ENCODE measurements around the gene CELF1. TPM values are rescaled to one million over a fixed set of nuclear protein-coding genes. Genes with fewer than 3 reads are reported as not detected.

Gene CELF1
- total RNA-seq, 1 experiment from 2014 or later, result 119 TPM

DNA sequence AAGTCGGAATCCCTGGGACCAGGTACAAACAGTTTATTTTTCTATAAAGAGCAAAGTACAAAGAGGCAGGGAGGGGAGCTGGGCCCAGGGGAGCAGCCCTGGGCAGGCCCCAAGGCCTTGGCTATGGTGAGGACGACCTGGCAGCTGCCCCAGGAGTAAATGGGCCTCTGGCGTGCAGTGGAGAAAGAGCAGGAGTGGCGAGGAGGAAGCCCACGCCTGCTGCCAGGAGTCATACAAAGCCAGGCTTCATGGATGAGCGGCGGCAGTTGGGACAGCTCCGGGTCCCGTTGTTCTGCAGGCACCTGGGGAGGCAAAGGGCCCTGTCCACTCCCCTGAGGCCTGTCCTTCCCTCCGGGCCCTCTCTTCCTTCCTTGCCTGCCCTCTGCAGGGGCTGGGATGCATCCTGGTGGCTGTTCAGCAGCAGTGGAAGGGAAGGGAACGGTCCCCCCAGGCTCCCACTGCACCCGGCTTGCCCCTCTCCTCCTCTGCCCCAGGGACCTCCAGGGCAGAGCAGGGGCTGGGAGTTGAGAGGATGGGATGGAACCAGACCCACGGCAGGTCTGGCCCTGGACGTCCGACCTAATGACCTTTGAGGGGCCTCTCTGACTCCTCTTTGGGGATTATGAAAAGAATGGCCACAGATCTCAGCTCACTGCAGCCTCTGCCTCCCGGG is 115.0 kb downstream of the CELF1 start:
- Histone ChIP-seq H3K27me3 (ENCODE audit: control insufficient read depth, insufficient read depth, low read length) (no peaks in the 10 kb centered on the region), H3K4me3 (ENCODE audit: insufficient read depth, low read depth, low read length) (no peak overlapping the region), H3K36me3 (replicated peaks; ENCODE audit: control insufficient read depth, insufficient read depth, low read length) (no peaks in the 10 kb centered on the region)
- DNase-seq, result peak; percentile 66

DNA sequence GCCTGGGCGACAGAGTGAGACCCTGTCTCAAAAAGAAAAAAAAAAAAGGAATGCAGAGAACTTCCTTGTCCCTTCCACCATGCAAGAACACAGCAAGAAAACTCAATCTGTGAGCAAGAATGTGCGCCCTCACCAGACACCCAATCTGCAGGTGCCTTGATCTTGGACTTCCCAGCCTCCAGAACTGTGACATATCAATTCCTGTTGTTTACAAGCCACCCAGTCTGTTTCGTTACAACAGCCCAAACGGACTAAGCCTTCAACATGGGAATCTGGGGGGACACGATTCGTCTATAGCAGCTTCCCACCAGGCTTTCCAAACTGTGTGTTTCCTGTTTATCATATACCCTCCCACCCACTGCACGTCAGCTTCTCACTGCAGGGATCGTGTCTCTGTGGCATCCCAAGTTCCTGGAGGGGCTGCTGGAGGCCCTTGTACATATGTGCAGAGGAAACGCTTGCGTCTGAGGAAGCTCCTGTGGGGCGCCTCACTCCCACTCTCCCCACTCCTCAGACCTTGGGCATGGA is 115.7 kb downstream of the CELF1 start:
- Histone ChIP-seq H3K36me3 (replicated peaks; ENCODE audit: control insufficient read depth, insufficient read depth, low read length) (no peaks in the 10 kb centered on the region), H3K4me3 (ENCODE audit: insufficient read depth, low read depth, low read length) (no peak overlapping the region), H3K27me3 (ENCODE audit: control insufficient read depth, insufficient read depth, low read length) (no peaks in the 10 kb centered on the region)
- no peak for DNase-seq

DNA sequence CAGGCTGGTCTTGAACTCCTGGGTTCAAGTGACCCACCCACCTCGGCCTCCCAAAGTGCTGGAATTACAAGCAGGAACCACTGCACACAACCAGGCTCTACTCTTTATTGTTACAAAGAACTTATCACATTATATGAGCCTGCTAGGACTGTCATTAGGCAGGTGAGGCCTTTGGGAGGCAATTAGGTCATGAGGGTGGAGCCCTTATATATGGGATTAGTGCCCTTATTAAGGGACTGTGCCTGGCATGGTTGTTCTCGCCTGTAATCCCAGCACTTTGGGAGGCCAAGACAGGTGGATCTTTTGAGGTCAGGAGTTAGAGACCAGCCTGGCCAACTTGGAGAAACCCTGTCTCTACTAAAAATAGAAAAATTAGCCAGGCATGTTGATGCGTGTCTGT is 116.2 kb downstream of the CELF1 start:
- Histone ChIP-seq H3K4me3 (ENCODE audit: insufficient read depth, low read depth, low read length) (no peak overlapping the region), H3K27me3 (ENCODE audit: control insufficient read depth, insufficient read depth, low read length) (no peaks in the 10 kb centered on the region), H3K36me3 (replicated peaks; ENCODE audit: control insufficient read depth, insufficient read depth, low read length) (no peaks in the 10 kb centered on the region)
- no peak for DNase-seq

DNA sequence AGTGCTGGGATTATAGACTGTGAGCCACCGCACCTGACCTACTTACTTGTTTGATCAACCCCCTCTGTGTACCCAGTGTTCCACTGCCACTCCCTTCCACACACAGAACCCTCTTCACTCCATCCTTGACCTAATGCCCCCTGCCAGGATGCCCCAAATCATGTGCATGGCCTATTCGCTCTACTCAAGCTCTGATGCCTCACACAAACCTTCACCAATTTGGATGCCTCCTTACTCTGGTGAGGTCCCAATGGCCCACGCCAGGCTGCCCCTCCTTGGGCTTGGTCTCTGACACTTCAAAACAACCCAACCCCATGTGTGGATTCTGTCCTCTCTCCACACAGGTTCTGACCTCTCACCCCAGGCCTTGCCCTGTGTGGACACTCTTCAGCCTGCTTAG is 117.2 kb downstream of the CELF1 start:
- no peaks in the 10 kb centered on the region for H3K27me3 ChIP-seq (ENCODE audit: control insufficient read depth, insufficient read depth, low read length)
- no peak overlapping the region for H3K4me3 ChIP-seq (ENCODE audit: insufficient read depth, low read depth, low read length)
- DNase-seq, result no peak
- H3K36me3 ChIP-seq (replicated peaks; ENCODE audit: control insufficient read depth, insufficient read depth, low read length), result no peaks in the 10 kb centered on the region

DNA sequence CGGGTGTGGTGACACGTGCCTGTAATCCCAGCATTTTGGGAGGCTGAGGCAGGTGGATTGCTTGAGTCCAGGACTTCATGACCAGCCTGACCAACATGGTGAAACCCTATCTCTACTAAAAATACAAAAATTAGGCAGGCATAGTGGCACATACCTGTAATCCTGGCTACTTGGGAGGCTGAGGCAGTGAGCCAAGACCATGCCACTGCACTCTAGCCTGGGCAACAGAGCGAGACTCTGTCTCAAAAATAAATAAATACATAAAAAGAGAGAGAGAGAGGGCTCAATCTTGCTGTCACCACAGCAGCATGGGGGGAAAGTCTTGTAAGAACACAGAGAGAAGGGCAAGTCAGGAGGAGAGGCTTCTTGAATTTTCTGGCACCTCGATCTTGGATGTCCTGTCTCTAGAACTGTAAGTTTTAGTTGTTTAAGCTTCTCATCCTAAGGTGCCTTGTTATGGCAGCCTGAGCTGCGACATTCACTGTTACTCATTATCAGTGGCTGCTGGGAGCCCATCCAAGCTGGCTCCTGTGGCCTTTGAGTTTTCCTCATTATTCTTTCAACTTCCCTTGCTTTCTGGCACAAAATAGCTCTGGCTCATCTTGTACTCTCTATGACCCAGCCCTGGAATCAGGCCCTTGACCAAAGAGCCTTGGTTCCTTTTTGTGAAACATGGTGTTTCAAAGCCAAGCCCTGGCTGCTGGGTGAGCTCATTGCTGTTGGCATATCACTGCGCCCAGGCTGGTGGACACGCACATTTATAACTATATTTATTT is 118.7 kb downstream of the CELF1 start:
- H3K36me3 ChIP-seq (replicated peaks; ENCODE audit: control insufficient read depth, insufficient read depth, low read length), result no peaks in the 10 kb centered on the region
- H3K4me3 ChIP-seq (ENCODE audit: insufficient read depth, low read depth, low read length), result no peak overlapping the region
- DNase-seq, result no peak
- no peaks in the 10 kb centered on the region for H3K27me3 ChIP-seq (ENCODE audit: control insufficient read depth, insufficient read depth, low read length)

DNA sequence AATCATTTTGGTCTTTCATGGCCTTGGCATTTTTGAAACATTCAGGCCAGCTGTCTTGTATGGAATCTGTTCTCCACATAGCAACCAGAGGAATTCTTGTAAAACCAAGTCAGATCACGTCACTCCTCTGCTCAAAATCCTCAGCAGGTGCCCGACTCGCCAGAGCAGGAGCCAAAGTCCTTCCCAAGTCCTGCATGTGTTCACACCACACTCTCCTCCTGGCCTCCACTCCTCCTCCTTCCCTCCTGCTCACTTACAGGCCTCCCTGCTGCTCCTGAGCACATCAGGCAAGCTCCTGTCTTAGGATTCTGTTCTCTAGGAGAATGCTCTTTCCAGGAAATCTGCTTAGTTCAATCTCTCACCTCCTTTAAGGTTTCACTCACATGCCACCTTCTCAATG is 119.8 kb downstream of the CELF1 start:
- no peaks in the 10 kb centered on the region for H3K27me3 ChIP-seq (ENCODE audit: control insufficient read depth, insufficient read depth, low read length)
- H3K4me3 ChIP-seq (ENCODE audit: insufficient read depth, low read depth, low read length), result no peak overlapping the region
- H3K36me3 ChIP-seq (replicated peaks; ENCODE audit: control insufficient read depth, insufficient read depth, low read length), result no peaks in the 10 kb centered on the region
- no peak for DNase-seq

DNA sequence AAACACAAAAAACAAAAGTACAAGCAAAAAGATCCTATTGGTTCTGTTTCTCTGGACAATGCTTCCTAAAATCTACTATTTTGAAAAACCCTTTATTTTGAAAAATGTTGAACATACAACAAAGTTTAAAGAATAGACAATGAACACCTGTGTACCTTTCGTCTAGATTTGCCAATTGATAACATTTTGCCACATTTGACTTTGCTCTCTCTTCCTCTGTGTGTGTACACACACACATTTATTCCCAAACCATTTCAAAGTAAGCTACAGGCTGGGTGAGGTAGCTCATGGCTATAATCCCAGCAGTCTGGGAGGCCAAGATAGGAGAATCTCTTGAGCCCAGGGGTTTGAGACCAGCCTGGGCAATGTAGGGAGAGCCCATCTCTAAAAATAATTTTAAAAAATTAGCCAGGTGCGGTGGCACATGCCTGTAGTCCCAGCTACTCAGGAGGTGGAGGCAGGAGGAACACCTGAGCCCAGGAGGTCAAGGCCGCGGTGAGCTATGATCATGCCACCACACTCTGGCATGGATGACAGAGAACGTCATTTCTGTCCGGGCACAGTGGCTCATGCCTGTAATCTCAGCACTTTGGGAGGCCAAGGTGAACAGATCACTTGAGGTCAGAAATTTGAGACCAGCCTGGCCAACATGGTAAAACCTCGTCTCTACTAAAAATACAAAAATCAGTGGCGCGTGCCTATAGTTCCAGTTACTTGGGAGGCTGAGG is 121.4 kb downstream of the CELF1 start:
- H3K27me3 ChIP-seq (ENCODE audit: control insufficient read depth, insufficient read depth, low read length), result no peaks in the 10 kb centered on the region
- no peaks in the 10 kb centered on the region for H3K36me3 ChIP-seq (replicated peaks; ENCODE audit: control insufficient read depth, insufficient read depth, low read length)
- no peak for DNase-seq
- no peak overlapping the region for H3K4me3 ChIP-seq (ENCODE audit: insufficient read depth, low read depth, low read length)

DNA sequence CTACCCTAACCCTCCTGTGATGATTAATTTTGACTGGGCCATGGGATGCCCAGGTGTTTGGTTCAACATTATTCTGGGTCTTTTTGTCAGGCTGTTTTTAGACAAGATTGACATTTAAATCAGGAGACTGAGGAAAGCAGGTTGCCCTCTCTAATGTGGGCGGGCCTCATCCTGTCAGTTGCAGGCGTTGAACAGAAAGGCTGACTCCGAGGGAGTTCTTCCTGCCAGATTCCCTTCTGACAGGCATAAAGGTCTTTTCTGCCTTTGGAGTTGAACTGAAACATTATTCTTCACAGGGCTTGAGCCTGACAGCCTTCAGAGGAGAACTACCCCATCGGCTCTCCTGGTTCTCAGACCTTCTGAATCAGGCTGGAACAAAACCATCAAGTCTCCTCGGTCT is 122.4 kb downstream of the CELF1 start:
- H3K36me3 ChIP-seq (replicated peaks; ENCODE audit: control insufficient read depth, insufficient read depth, low read length), result no peaks in the 10 kb centered on the region
- H3K4me3 ChIP-seq (ENCODE audit: insufficient read depth, low read depth, low read length), result no peak overlapping the region
- H3K27me3 ChIP-seq (ENCODE audit: control insufficient read depth, insufficient read depth, low read length), result no peaks in the 10 kb centered on the region
- DNase-seq, result no peak

DNA sequence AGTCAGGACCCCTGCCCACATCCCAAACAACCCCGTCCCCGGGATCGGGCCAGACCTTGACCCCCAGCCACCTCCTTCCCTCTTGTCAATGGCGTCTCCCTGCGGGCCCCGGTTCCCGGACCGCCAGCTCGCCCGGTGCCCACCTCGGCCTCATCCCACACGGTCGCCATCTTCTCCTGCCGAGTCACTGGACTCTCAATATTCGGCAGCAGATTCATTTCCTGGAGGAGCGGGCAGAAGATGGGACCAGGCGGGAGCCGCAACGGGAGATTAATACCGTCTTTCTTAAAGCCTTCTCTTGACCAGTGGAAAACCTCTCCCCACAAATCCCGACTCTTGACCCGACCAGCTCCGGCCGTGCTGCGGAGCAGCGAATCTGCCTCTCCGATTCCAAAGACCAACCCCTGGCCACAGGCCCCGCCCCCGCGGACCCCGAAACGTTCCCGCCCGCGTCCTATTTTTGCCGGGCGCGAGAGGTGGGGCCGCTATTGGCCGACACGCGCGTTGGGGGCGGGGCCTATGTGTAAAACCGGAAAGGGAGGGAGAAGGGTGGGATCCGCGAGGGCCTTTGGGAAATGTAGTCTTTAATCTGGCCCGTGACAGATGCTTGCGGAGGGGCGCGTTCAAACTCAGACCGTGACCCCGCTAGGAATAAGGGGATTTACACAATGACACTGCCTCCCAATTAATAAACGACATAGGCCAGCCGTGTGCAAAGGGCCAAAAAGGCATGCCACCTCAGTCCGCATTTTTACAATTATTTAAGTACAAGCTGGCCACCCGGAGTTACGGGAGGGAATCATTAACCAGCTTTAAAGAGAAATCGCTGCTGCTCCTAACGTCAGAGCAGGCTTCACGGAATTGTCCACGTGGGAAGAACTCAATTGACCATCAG is 126.6 kb downstream of the CELF1 start, which contains the start of gene PSMC3:
TSS of gene PSMC3 (minus strand) at position 378 of the 895 bp plus-strand sequence. CDS start at position 218, 160 bp downstream.
- Histone ChIP-seq H3K27me3 (ENCODE audit: control insufficient read depth, insufficient read depth, low read length) (no peaks in the 10 kb centered on the region), H3K36me3 (replicated peaks; ENCODE audit: control insufficient read depth, insufficient read depth, low read length) (peaks cover 31% of the 10 kb centered on the region), H3K4me3 (ENCODE audit: insufficient read depth, low read depth, low read length) (peak within 1 kb of the TSS; percentile 85)
- peak; percentile 99 for DNase-seq

DNA sequence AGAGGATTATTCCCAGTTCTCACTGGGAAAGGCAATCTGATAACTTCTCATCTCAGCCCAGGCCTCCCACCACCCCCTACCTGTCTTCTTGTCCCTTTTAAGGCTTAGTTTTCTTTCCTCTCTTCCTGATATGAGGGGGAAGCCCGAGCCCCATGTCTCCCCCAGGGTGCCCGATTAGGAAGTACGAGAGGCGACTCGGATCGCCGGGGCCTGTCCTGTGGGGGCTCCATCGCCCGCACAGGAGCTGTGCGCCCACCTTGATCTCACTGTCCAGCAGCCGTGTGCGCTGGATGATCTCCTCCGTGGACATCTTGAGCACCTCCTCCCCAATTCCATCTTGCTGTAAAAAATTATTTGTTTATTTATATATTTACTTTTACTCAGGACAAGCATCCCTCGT is 127.3 kb downstream of the CELF1 start:
- peak; percentile 56 for DNase-seq
- Histone ChIP-seq H3K36me3 (replicated peaks; ENCODE audit: control insufficient read depth, insufficient read depth, low read length) (peaks cover 35% of the 10 kb centered on the region), H3K4me3 (ENCODE audit: insufficient read depth, low read depth, low read length) (peak overlapping the region; percentile 85), H3K27me3 (ENCODE audit: control insufficient read depth, insufficient read depth, low read length) (no peaks in the 10 kb centered on the region)

DNA sequence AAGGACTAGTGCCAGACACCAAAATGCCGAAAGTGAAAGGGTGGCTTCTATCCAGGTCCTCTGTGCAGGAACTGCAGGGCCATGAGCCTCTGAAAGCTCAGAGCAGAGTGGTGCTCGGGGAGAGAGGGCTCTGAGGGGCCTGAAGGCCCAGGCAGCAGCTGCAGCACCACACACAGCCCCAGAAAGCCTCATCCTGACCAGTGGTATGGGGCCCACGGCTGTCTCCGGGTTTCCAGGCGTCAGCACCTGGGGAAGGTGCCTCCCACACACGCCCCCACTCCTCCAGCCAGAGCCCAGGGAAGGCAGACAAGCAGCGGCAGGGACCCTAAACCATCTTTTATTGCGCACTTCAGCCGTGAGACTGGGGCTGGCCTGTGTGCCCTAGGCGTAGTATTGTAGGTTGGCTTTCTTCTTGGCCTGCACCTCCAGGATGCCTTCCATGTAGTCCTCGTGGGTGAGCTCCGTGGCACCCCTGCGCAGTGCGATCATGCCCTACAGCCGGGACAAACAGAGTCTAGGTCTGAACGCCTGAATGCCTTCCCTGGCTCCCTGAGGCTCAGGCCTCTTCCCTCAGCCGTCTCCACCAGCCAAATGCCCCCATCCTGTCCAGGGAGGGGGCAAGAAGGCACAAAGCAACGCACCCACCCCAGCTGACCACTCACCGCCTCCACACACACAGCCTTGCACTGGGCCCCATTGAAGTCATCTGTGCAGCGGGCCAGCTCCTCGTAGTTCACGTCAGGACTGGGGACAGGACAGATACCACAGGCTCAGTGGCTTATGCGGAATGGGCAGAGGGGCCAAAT is 134.3 kb downstream of the CELF1 start:
- DNase-seq, result no peak
- no peak overlapping the region for H3K4me3 ChIP-seq (ENCODE audit: insufficient read depth, low read depth, low read length)
- H3K36me3 ChIP-seq (replicated peaks; ENCODE audit: control insufficient read depth, insufficient read depth, low read length), result peaks cover 38% of the 10 kb centered on the region
- H3K27me3 ChIP-seq (ENCODE audit: control insufficient read depth, insufficient read depth, low read length), result no peaks in the 10 kb centered on the region

DNA sequence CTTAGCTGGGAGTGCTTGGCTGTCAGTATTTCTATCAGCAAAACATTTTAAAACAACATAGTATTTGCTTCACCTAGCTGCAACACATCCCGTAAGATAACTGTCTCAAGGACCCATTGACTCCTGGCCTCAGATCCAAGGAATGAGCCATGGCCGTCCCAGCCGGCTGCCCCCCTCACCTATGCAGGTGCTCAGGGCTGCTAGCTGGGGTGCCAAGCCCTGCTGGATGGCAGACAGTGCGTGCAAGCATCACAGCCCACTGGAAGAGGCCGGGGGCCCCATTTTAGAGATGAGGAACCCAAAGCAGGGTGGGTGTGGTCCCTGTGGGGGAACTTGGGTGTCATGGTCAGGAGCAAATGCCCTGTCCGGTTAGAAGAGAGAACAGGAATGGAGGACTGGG is 135.2 kb downstream of the CELF1 start:
- DNase-seq, result no peak
- Histone ChIP-seq H3K27me3 (ENCODE audit: control insufficient read depth, insufficient read depth, low read length) (no peaks in the 10 kb centered on the region), H3K4me3 (ENCODE audit: insufficient read depth, low read depth, low read length) (no peak overlapping the region), H3K36me3 (replicated peaks; ENCODE audit: control insufficient read depth, insufficient read depth, low read length) (peaks cover 35% of the 10 kb centered on the region)

DNA sequence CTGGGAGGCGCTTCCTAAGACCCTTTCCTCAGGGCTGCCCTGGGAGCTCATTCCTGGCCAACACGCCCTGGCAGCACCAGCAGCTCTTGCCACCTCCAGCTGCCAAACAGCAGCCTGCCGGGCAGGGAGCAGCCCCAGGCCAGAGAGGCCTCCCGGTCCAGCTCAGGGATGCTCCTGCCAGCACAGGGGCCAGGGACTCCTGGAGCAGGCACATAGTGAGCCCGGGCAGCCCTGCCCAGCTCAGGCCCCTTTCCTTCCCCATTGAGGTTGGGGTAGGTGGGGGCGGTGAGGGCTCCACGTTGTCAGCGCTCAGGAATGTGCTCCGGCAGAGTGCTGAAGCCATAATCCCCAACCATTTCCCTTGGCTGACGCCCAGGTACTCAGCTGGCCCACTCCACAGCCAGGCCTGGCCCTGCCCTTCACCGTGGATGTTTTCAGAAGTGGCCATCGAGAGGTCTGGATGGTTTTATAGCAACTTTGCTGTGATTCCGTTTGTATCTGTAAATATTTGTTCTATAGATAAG is 136.9 kb downstream of the CELF1 start:
- Histone ChIP-seq H3K36me3 (replicated peaks; ENCODE audit: control insufficient read depth, insufficient read depth, low read length) (peaks cover 25% of the 10 kb centered on the region), H3K4me3 (ENCODE audit: insufficient read depth, low read depth, low read length) (no peak overlapping the region), H3K27me3 (ENCODE audit: control insufficient read depth, insufficient read depth, low read length) (no peaks in the 10 kb centered on the region)
- DNase-seq, result peak; percentile 77
